Islet precursor cell (in vitro differentiated cells): Measurements from ENCODE around the gene ADGRE2.

Experiments used
- DNase-seq: peaks from one replicate; pipeline ENCODE4 v3.0.0-alpha.2; 2018

Gene ADGRE2

GRCh38 chr19:14732510-14732909 is 45.9 kb downstream of the ADGRE2 start:
- peak; percentile 2 for DNase-seq

GRCh38 chr19:14731200-14731599 is 47.2 kb downstream of the ADGRE2 start:
- DNase-seq: no peak

- DNase-seq: no peak
These were observed 49.8 kb downstream of the ADGRE2 start for GRCh38 chr19:14728595-14728994.

GRCh38 chr19:14722127-14722526 is 56.2 kb downstream of the ADGRE2 start:
- DNase-seq: no peak

- no peak for DNase-seq
These were observed 59.2 kb downstream of the ADGRE2 start for GRCh38 chr19:14719162-14719561.

GRCh38 chr19:14718522-14719116 is 59.7 kb downstream of the ADGRE2 start:
- DNase-seq: no peak

GRCh38 chr19:14715841-14716240 is 62.5 kb downstream of the ADGRE2 start:
- no peak for DNase-seq

- DNase-seq: peak; percentile 17
These were observed 73.9 kb downstream of the ADGRE2 start for GRCh38 chr19:14704450-14704849.

GRCh38 chr19:14703833-14704232 is 74.5 kb downstream of the ADGRE2 start:
- DNase-seq: peak; percentile 10

GRCh38 chr19:14700711-14701375 is 77.5 kb downstream of the ADGRE2 start:
- DNase-seq: peak; percentile 29

- DNase-seq: peak; percentile 11
These were observed 78.7 kb downstream of the ADGRE2 start for GRCh38 chr19:14699641-14700040.

- DNase-seq: no peak
These were observed 82.9 kb downstream of the ADGRE2 start for GRCh38 chr19:14695471-14695870.

- no peak for DNase-seq
These were observed 83.6 kb downstream of the ADGRE2 start for GRCh38 chr19:14694641-14695266.

- DNase-seq: peak; percentile 97
These were observed 88.5 kb downstream of the ADGRE2 start, which contains the start of gene ZNF333 for GRCh38 chr19:14689598-14690503. ZNF333 (plus strand) TSS chr19:14690048; CDS start chr19:14693492, 3,444 bp downstream.

- DNase-seq: no peak
These were observed 91.9 kb downstream of the ADGRE2 start for GRCh38 chr19:14686411-14686810.

GRCh38 chr19:14683439-14683838 is 94.9 kb downstream of the ADGRE2 start:
- no peak for DNase-seq
